ENCODE data around the gene DNPEP. TPM values are rescaled to one million over a fixed set of nuclear protein-coding genes. Genes with fewer than 3 reads are reported as not detected.
A peak's percentile ranks its signal among the peaks of the same experiment; 100 is the strongest.

Gene DNPEP
- total RNA-seq (2022) (81.3 and 81.5 TPM in 2 replicates), Bru-seq, nascent RNA (percentile 59 among the genes with signal in this experiment), BruChase-seq, experiment 1, labeled RNA remaining after a 6-hour chase (percentile 66 among the genes with signal in this experiment), BruChase-seq, experiment 2, labeled RNA remaining after a 2-hour chase (percentile 56 among the genes with signal in this experiment)
- long read RNA-seq, transcript DNPEP-201 (15 exons, 2,425 nt) = major isoform, 209 of 259 reads
- long read RNA-seq, transcript DNPEP-203 (15 exons, 1,657 nt) = minor isoform, 18 of 259 reads
- long read RNA-seq, partial matches to known transcripts = 8 of 259 reads
- long read RNA-seq, other reads (novel, unspliced or antisense) = 20 of 259 reads

DNA sequence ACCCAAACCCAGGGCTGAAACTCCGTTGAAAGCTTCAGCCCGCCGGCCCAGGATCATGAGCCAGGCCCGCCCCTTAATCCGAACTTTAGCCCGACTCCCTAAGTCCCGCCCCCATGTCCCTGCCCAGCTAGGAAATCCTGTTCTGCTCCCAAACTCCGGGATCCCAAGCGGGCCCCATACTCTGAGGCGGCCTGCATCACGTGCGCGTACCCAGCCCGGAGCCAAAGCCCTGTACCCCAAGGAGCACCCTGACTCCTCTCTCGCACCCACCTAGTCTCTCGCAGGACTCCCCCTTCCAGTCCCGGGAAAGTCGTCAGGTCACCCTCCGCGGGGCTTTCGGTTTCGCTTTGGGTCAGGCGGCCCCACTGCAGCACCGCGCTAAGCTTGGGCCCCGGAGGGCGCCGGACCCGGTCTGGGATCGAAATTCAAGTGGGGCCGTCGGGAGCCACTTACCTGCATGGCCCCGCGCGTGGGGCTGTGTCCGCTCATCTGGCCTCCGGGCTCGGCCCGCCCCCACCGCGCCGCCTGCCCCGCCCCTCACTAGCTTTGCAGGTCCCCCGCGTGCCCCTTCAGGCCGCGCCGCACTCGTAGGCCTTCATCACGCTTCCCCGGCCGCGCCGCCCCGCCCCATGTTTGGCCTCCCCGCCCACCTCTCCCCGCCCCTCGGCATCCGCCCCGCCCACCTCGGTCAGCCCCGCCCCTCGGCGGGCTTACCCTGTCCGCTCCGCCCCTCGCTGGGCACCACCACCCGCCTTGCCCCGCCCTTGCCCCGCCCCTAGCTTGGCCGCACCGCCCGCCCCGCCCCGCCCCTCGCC, at the start of gene DNPEP:
DNPEP (minus strand) TSS at position 607 of the 815 bp plus-strand sequence; CDS start at position 489, 118 bp downstream.
- H3K27me3 Mint-ChIP-seq (ENCODE audit: insufficient read depth, unreplicated experiment) = no peaks in the 10 kb centered on the region
- intact Hi-C loops (cut with micrococcal nuclease) = no loop called here
- no peaks in the 10 kb centered on the region for H3K4me1 Mint-ChIP-seq (ENCODE audit: insufficient read depth, unreplicated experiment)
- TF ChIP-seq, protein P1, sequence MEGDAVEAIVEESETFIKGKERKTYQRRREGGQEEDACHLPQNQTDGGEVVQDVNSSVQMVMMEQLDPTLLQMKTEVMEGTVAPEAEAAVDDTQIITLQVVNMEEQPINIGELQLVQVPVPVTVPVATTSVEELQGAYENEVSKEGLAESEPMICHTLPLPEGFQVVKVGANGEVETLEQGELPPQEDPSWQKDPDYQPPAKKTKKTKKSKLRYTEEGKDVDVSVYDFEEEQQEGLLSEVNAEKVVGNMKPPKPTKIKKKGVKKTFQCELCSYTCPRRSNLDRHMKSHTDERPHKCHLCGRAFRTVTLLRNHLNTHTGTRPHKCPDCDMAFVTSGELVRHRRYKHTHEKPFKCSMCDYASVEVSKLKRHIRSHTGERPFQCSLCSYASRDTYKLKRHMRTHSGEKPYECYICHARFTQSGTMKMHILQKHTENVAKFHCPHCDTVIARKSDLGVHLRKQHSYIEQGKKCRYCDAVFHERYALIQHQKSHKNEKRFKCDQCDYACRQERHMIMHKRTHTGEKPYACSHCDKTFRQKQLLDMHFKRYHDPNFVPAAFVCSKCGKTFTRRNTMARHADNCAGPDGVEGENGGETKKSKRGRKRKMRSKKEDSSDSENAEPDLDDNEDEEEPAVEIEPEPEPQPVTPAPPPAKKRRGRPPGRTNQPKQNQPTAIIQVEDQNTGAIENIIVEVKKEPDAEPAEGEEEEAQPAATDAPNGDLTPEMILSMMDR (IDR thresholded peaks at IDR 0.05; ENCODE audit: unreplicated experiment) = no peak
- no TSS peak for BruUV-seq (replicated peaks)
- peak within 1 kb of the TSS; percentile 96 for H3K4me3 Mint-ChIP-seq (ENCODE audit: unreplicated experiment)
- ChIA-PET CTCF (interaction anchor here (0.6 to 3.1 kb wide), 4 partner anchors 15 to 221 kb away, joined by 4 to 19 read pairs (median 7); no protein-coding TSS in a partner anchor), POLR2A (interaction anchor here (0.5 to 3.1 kb wide), 19 partner anchors 9 to 319 kb away, joined by 3 to 15 read pairs (median 5); partner anchors contain the start of genes ANKZF1, ATG9A, CNPPD1 and DNAJB2)
- DNase-seq (ENCODE audit: unreplicated experiment) = peak; percentile 89
- peaks cover 40% of the 10 kb centered on the region for H3K36me3 Mint-ChIP-seq (ENCODE audit: insufficient read depth, unreplicated experiment)
- no peaks in the 10 kb centered on the region for H3K9me3 Mint-ChIP-seq (ENCODE audit: unreplicated experiment)
- peak within 1 kb of the TSS; percentile 97 for H3K27ac Mint-ChIP-seq (ENCODE audit: low read depth, unreplicated experiment)

- Mint-ChIP-seq H3K4me1 (ENCODE audit: insufficient read depth, unreplicated experiment) (peaks cover 10% of the 10 kb centered on the region), H3K9me3 (ENCODE audit: unreplicated experiment) (no peaks in the 10 kb centered on the region), H3K27me3 (ENCODE audit: insufficient read depth, unreplicated experiment) (no peaks in the 10 kb centered on the region), H3K27ac (ENCODE audit: low read depth, unreplicated experiment) (no peak overlapping the region), H3K36me3 (ENCODE audit: insufficient read depth, unreplicated experiment) (no peaks in the 10 kb centered on the region), H3K4me3 (ENCODE audit: unreplicated experiment) (no peak overlapping the region)
- TF ChIP-seq, protein P1 (IDR thresholded peaks at IDR 0.05; ENCODE audit: unreplicated experiment) = no peak
- ChIA-PET POLR2A (interaction anchor here (1.2 kb wide), 1 partner anchor 248 kb away, joined by 3 read pairs; no protein-coding TSS in a partner anchor), CTCF (interaction anchor here (0.6 to 1.5 kb wide), 4 partner anchors 10 to 93 kb away, joined by 3 to 5 read pairs (median 4); no protein-coding TSS in a partner anchor)
- no TSS peak for BruUV-seq (replicated peaks)
- intact Hi-C loops (cut with micrococcal nuclease) = no loop called here
- no peak for DNase-seq (ENCODE audit: unreplicated experiment)
These were observed 49.4 kb upstream of the DNPEP start for GRCh38 chr2:219437141-219437540.

DNA sequence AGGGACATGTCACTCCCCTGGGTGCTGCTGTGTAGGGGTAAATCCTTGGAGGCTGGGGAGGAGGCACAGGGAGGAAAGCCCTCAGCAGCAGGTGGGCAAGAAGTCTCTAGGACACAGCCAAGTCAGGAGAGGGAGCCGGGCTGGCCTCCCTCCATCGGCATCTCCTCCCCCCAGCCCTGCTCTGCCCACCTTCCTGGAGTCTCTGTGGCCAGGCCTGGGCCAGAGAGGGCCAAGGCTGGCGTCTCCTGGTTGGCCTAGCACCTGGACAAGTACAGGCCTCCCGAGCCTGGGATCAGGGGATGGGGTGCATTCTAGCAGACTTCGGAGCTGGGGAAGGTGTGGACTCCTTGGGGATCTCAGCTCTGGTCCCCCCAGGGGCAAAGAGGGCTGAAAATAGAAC, 48.8 kb upstream of the DNPEP start:
- CTCF ChIA-PET = interaction anchor here (0.5 to 1.5 kb wide), 7 partner anchors 9 to 93 kb away, joined by 3 to 7 read pairs (median 5); no protein-coding TSS in a partner anchor
- Mint-ChIP-seq H3K4me1 (ENCODE audit: insufficient read depth, unreplicated experiment) (peaks cover 10% of the 10 kb centered on the region), H3K9me3 (ENCODE audit: unreplicated experiment) (no peaks in the 10 kb centered on the region), H3K27ac (ENCODE audit: low read depth, unreplicated experiment) (no peak overlapping the region), H3K27me3 (ENCODE audit: insufficient read depth, unreplicated experiment) (no peaks in the 10 kb centered on the region), H3K36me3 (ENCODE audit: insufficient read depth, unreplicated experiment) (no peaks in the 10 kb centered on the region), H3K4me3 (ENCODE audit: unreplicated experiment) (no peak overlapping the region)
- no peak for DNase-seq (ENCODE audit: unreplicated experiment)
- BruUV-seq (replicated peaks) = no TSS peak
- POLR2A ChIA-PET = interaction anchor here (1.2 kb wide), 1 partner anchor 249 kb away, joined by 3 read pairs; no protein-coding TSS in a partner anchor
- TF ChIP-seq, protein P1 (IDR thresholded peaks at IDR 0.05; ENCODE audit: unreplicated experiment) = no peak
- intact Hi-C loops (cut with micrococcal nuclease) = no loop called here

DNA sequence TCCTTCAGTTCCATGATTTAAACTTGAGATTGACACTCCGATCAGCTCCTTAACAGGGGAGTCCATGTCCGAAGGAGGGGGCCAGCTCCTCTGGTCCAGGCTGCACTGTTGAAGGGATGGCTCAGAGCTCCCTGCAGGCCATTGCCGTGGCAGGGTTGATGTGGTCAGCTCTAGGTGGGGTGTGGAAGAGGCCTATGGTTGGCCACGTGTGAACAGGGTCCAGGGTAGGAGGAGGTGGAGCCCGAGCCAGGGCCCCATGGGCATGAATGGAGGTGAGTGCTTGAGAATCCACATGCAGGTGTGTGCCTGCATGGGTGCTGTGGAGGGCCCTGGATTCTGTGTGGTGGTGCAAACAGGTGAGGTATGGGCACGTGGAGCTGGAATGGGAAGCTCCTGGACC, 48.0 kb upstream of the DNPEP start:
- Mint-ChIP-seq H3K9me3 (ENCODE audit: unreplicated experiment) (no peaks in the 10 kb centered on the region), H3K4me1 (ENCODE audit: insufficient read depth, unreplicated experiment) (peaks cover 2% of the 10 kb centered on the region), H3K36me3 (ENCODE audit: insufficient read depth, unreplicated experiment) (no peaks in the 10 kb centered on the region), H3K27me3 (ENCODE audit: insufficient read depth, unreplicated experiment) (no peaks in the 10 kb centered on the region), H3K4me3 (ENCODE audit: unreplicated experiment) (no peak overlapping the region), H3K27ac (ENCODE audit: low read depth, unreplicated experiment) (no peak overlapping the region)
- POLR2A ChIA-PET = no interaction called here
- DNase-seq (ENCODE audit: unreplicated experiment) = no peak
- CTCF ChIA-PET = interaction anchor here (0.5 to 1.3 kb wide), 8 partner anchors 17 to 425 kb away, joined by 3 to 7 read pairs (median 4); no protein-coding TSS in a partner anchor
- intact Hi-C loops (cut with micrococcal nuclease) = no loop called here
- BruUV-seq (replicated peaks) = no TSS peak
- TF ChIP-seq, protein P1 (IDR thresholded peaks at IDR 0.05; ENCODE audit: unreplicated experiment) = no peak

Data from MCF 10A (cell line).